ENCODE results near the gene SLC4A9.

DNA sequence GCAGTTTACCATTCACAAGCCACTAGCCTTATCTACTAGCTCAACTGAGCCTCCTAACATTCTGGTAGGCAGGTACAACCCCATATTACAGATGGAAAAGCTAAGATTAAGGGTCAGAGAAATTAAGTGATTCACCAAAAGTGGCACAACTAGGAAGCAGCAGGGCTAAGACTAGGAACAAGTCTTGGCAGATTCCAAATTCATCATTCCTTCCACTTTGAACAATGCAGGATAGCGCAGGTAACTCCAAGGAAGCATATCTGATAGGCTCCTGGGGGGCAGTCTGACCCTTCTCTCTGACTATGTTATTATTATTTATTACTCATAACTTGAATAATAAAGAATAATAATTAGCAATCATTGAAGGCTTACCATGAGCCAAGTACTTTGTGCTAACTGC is 22.1 kb upstream of the SLC4A9 start:
- TF ChIP-seq POLR2A (IDR thresholded peaks at IDR 0.05) (no peak), POLR2AphosphoS5 (IDR thresholded peaks at IDR 0.05) (no peak)
- TF ChIP-seq, protein P1, sequence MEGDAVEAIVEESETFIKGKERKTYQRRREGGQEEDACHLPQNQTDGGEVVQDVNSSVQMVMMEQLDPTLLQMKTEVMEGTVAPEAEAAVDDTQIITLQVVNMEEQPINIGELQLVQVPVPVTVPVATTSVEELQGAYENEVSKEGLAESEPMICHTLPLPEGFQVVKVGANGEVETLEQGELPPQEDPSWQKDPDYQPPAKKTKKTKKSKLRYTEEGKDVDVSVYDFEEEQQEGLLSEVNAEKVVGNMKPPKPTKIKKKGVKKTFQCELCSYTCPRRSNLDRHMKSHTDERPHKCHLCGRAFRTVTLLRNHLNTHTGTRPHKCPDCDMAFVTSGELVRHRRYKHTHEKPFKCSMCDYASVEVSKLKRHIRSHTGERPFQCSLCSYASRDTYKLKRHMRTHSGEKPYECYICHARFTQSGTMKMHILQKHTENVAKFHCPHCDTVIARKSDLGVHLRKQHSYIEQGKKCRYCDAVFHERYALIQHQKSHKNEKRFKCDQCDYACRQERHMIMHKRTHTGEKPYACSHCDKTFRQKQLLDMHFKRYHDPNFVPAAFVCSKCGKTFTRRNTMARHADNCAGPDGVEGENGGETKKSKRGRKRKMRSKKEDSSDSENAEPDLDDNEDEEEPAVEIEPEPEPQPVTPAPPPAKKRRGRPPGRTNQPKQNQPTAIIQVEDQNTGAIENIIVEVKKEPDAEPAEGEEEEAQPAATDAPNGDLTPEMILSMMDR (IDR thresholded peaks at IDR 0.05): no peak

Measured in transverse colon (tissue), 4 donors.